CD4-positive, CD25-positive, alpha-beta regulatory T cell (primary cell): Measurements from ENCODE around the gene DNAH9. TPM values are rescaled to one million over a fixed set of nuclear protein-coding genes. Genes with fewer than 3 reads are reported as not detected.

Experiments
- ATAC-seq, 2 donors: fragments of 150-1000 bp; cut with Tn5 transposase; one replicate each; pipeline ENCODE4 v1.10.0; 2021; ENCODE audit warnings: low read depth in 2 of 2, moderate number of reproducible peaks in 2 of 2, moderate library complexity in 1 of 2
- DNase-seq, 3 donors: peaks; one replicate each; pipeline versions ENCODE4 v3.0.0 to v3.0.0-alpha.2; 2012 to 2022; ENCODE audit warnings: mixed read lengths in 1 of 3
- H3K27ac ChIP-seq: one replicate; pipeline ENCODE4 v1.7.0; 2013; ENCODE audit warnings: mild to moderate bottlenecking, low read length; ENCODE audit not compliant: insufficient read depth, poor library complexity, severe bottlenecking
- H3K27me3 ChIP-seq: one replicate; pipeline ENCODE4 v1.7.0; 2013; ENCODE audit warnings: low read length; ENCODE audit not compliant: control insufficient read depth, insufficient read depth
- H3K36me3 ChIP-seq: one replicate; pipeline ENCODE4 v1.7.0; 2013; ENCODE audit warnings: mild to moderate bottlenecking, low read length, moderate library complexity; ENCODE audit not compliant: control insufficient read depth, insufficient read depth
- H3K4me1 ChIP-seq: 2 replicates; pipeline ENCODE4 v1.7.0; 2013; ENCODE audit warnings: mild to moderate bottlenecking, low read length; ENCODE audit not compliant: insufficient read depth, control insufficient read depth, poor library complexity, severe bottlenecking
- H3K4me3 ChIP-seq: one replicate; pipeline ENCODE4 v1.7.0; 2013; ENCODE audit warnings: low read depth, mild to moderate bottlenecking, low read length, moderate library complexity
- H3K9me3 ChIP-seq, 2 experiments: 1 replicate in 1 of 2; 2 replicates in 1 of 2; pipeline ENCODE4 v1.7.0; 2013; ENCODE audit warnings: low read length in 2 of 2, mild to moderate bottlenecking in 1 of 2, moderate library complexity in 1 of 2; ENCODE audit not compliant: control insufficient read depth in 2 of 2
- H3K27ac Mint-ChIP-seq, 3 donors: one replicate each; pipeline ENCODE4 v1.8.0; 2020 to 2022; ENCODE audit warnings: mild to moderate bottlenecking in 3 of 3, mixed read lengths in 3 of 3, moderate library complexity in 2 of 3
- H3K27me3 Mint-ChIP-seq: one replicate; pipeline ENCODE4 v1.8.0; 2022; ENCODE audit warnings: mild to moderate bottlenecking, mixed read lengths
- H3K36me3 Mint-ChIP-seq: one replicate; pipeline ENCODE4 v1.8.0; 2020; ENCODE audit warnings: mixed read lengths
- H3K4me1 Mint-ChIP-seq, 4 donors: one replicate each; pipeline ENCODE4 v1.8.0; 2020 to 2022; ENCODE audit warnings: mixed read lengths in 4 of 4, mild to moderate bottlenecking in 1 of 4
- H3K4me3 Mint-ChIP-seq, 4 donors: one replicate each; pipeline ENCODE4 v1.8.0; 2020 to 2022; ENCODE audit warnings: mild to moderate bottlenecking in 4 of 4, mixed read lengths in 4 of 4, moderate library complexity in 3 of 4
- H3K9me3 Mint-ChIP-seq, 7 donors: one replicate each; pipeline ENCODE4 v1.8.0; 2020 to 2022; ENCODE audit warnings: mixed read lengths in 7 of 7, mild to moderate bottlenecking in 3 of 7, moderate library complexity in 2 of 7
- polyA plus RNA-seq, 4 donors: library from polyadenylated mRNA; unstranded; fragments of 300-500 nt; fragmentation: Illumina TruSeq; gene quantifications; one replicate each; pipeline ENCODE4 v1.2.3, GENCODE V29; 2021
- total RNA-seq: library from RNA; stranded (reverse); gene quantifications from one replicate; pipeline ENCODE4 v1.2.3, GENCODE V29; 2022

Gene DNAH9
- total and polyA plus RNA-seq, 5 donors from 2014 or later: not detected

GRCh38 chr17:11882716-11883115 lies 284.4 kb downstream of the DNAH9 start:
- Histone ChIP-seq H3K27me3 (no peaks in the 10 kb centered on the region), H3K36me3 (no peaks in the 10 kb centered on the region), H3K27ac (no peak overlapping the region), H3K4me1 (no peaks in the 10 kb centered on the region), H3K9me3 (no peaks in the 10 kb centered on the region), H3K4me3 (no peak overlapping the region)
- no peaks in the 10 kb centered on the region for H3K27me3 Mint-ChIP-seq
- DNase-seq (no peak), ATAC-seq (no peak)
- no peaks in the 10 kb centered on the region for H3K36me3 Mint-ChIP-seq
- no peak overlapping the region for H3K4me3 Mint-ChIP-seq
- no peaks in the 10 kb centered on the region for H3K4me1 Mint-ChIP-seq
- peaks cover 0 to 4% (median 0%) of the 10 kb centered on the region in 7 donors for H3K9me3 Mint-ChIP-seq
- no peak overlapping the region for H3K27ac Mint-ChIP-seq

GRCh38 chr17:11885051-11885450 lies 286.8 kb downstream of the DNAH9 start:
- ATAC-seq: no peak
- Mint-ChIP-seq H3K36me3 (no peaks in the 10 kb centered on the region), H3K9me3 (peaks cover 0 to 4% (median 0%) of the 10 kb centered on the region in 7 donors), H3K4me1 (no peaks in the 10 kb centered on the region), H3K27ac (no peak overlapping the region), H3K4me3 (no peak overlapping the region), H3K27me3 (peaks cover 6% of the 10 kb centered on the region)
- H3K27ac ChIP-seq: no peak overlapping the region
- no peaks in the 10 kb centered on the region for H3K36me3 ChIP-seq
- no peaks in the 10 kb centered on the region for H3K9me3 ChIP-seq
- DNase-seq: no peak
- H3K4me3 ChIP-seq: no peak overlapping the region
- H3K4me1 ChIP-seq: no peaks in the 10 kb centered on the region
- no peaks in the 10 kb centered on the region for H3K27me3 ChIP-seq

GRCh38 chr17:11889266-11889665 lies 291.0 kb downstream of the DNAH9 start:
- Histone ChIP-seq H3K36me3 (no peaks in the 10 kb centered on the region), H3K9me3 (no peaks in the 10 kb centered on the region), H3K27ac (no peak overlapping the region), H3K27me3 (no peaks in the 10 kb centered on the region), H3K4me1 (no peaks in the 10 kb centered on the region), H3K4me3 (no peak overlapping the region)
- DNase-seq (no peak), ATAC-seq (no peak)
- no peak overlapping the region for H3K4me3 Mint-ChIP-seq
- no peaks in the 10 kb centered on the region for H3K36me3 Mint-ChIP-seq
- H3K4me1 Mint-ChIP-seq: no peaks in the 10 kb centered on the region
- H3K27ac Mint-ChIP-seq: no peak overlapping the region
- peaks cover 0 to 4% (median 1%) of the 10 kb centered on the region in 7 donors for H3K9me3 Mint-ChIP-seq
- H3K27me3 Mint-ChIP-seq: peaks cover 6% of the 10 kb centered on the region

GRCh38 chr17:11893862-11894261 lies 295.6 kb downstream of the DNAH9 start:
- Mint-ChIP-seq H3K36me3 (no peaks in the 10 kb centered on the region), H3K9me3 (peaks cover 0 to 3% (median 1%) of the 10 kb centered on the region in 7 donors), H3K4me3 (no peak overlapping the region), H3K27ac (no peak overlapping the region), H3K4me1 (no peaks in the 10 kb centered on the region), H3K27me3 (peaks cover 6% of the 10 kb centered on the region)
- H3K27me3 ChIP-seq: no peaks in the 10 kb centered on the region
- H3K36me3 ChIP-seq: no peaks in the 10 kb centered on the region
- H3K9me3 ChIP-seq: no peaks in the 10 kb centered on the region
- ATAC-seq: no peak
- DNase-seq: no peak
- no peak overlapping the region for H3K4me3 ChIP-seq
- no peaks in the 10 kb centered on the region for H3K4me1 ChIP-seq
- no peak overlapping the region for H3K27ac ChIP-seq

GRCh38 chr17:11896199-11896598 lies 297.9 kb downstream of the DNAH9 start:
- Mint-ChIP-seq H3K9me3 (peaks cover 0 to 3% (median 1%) of the 10 kb centered on the region in 7 donors), H3K4me1 (no peaks in the 10 kb centered on the region), H3K36me3 (no peaks in the 10 kb centered on the region), H3K27me3 (no peaks in the 10 kb centered on the region), H3K4me3 (no peak overlapping the region), H3K27ac (no peak overlapping the region)
- no peak overlapping the region for H3K27ac ChIP-seq
- no peaks in the 10 kb centered on the region for H3K27me3 ChIP-seq
- no peaks in the 10 kb centered on the region for H3K9me3 ChIP-seq
- ATAC-seq: no peak
- DNase-seq: no peak
- H3K36me3 ChIP-seq: no peaks in the 10 kb centered on the region
- no peak overlapping the region for H3K4me3 ChIP-seq
- no peaks in the 10 kb centered on the region for H3K4me1 ChIP-seq

GRCh38 chr17:11898526-11899235 lies 300.4 kb downstream of the DNAH9 start:
- DNase-seq: no peak
- no peak for ATAC-seq
- peaks cover 0 to 3% (median 1%) of the 10 kb centered on the region in 7 donors for H3K9me3 Mint-ChIP-seq

GRCh38 chr17:11899537-11899942 lies 301.3 kb downstream of the DNAH9 start:
- H3K4me1 ChIP-seq: no peaks in the 10 kb centered on the region
- no peaks in the 10 kb centered on the region for H3K9me3 ChIP-seq
- Mint-ChIP-seq H3K36me3 (no peaks in the 10 kb centered on the region), H3K27ac (no peak overlapping the region), H3K9me3 (peaks cover 0 to 6% (median 0%) of the 10 kb centered on the region in 7 donors), H3K4me1 (no peaks in the 10 kb centered on the region), H3K27me3 (no peaks in the 10 kb centered on the region), H3K4me3 (no peak overlapping the region)
- ATAC-seq (no peak), DNase-seq (no peak)
- H3K4me3 ChIP-seq: no peak overlapping the region
- no peaks in the 10 kb centered on the region for H3K27me3 ChIP-seq
- H3K27ac ChIP-seq: no peak overlapping the region
- H3K36me3 ChIP-seq: no peaks in the 10 kb centered on the region

More at GRCh38 chr17:11898526-11899235, 300.4 kb downstream of the DNAH9 start:
- Mint-ChIP-seq H3K36me3 (no peaks in the 10 kb centered on the region), H3K27me3 (no peaks in the 10 kb centered on the region), H3K27ac (no peak overlapping the region), H3K4me1 (no peaks in the 10 kb centered on the region), H3K4me3 (no peak overlapping the region)
- no peaks in the 10 kb centered on the region for H3K9me3 ChIP-seq
- H3K27me3 ChIP-seq: no peaks in the 10 kb centered on the region
- H3K4me3 ChIP-seq: no peak overlapping the region
- H3K27ac ChIP-seq: no peak overlapping the region
- no peaks in the 10 kb centered on the region for H3K4me1 ChIP-seq
- no peaks in the 10 kb centered on the region for H3K36me3 ChIP-seq

GRCh38 chr17:11900041-11900476 lies 301.8 kb downstream of the DNAH9 start:
- Mint-ChIP-seq H3K27me3 (no peaks in the 10 kb centered on the region), H3K4me3 (no peak overlapping the region), H3K9me3 (peaks cover 0 to 6% (median 0%) of the 10 kb centered on the region in 7 donors), H3K27ac (no peak overlapping the region), H3K36me3 (no peaks in the 10 kb centered on the region), H3K4me1 (no peaks in the 10 kb centered on the region)
- no peaks in the 10 kb centered on the region for H3K4me1 ChIP-seq
- ATAC-seq (no peak), DNase-seq (no peak)
- no peaks in the 10 kb centered on the region for H3K27me3 ChIP-seq
- no peaks in the 10 kb centered on the region for H3K9me3 ChIP-seq
- no peak overlapping the region for H3K27ac ChIP-seq
- no peaks in the 10 kb centered on the region for H3K36me3 ChIP-seq
- no peak overlapping the region for H3K4me3 ChIP-seq
